Right ventricle myocardium inferior (tissue), 1 donor: ENCODE measurements around the gene NPPB. TPM values are rescaled to one million over a fixed set of nuclear protein-coding genes. Genes with fewer than 3 reads are reported as not detected.

Experiments
- ATAC-seq: fragments of 200-7000 bp; cut with Tn5 transposase; one replicate; pipeline ENCODE4 v1.9.1; 2020; ENCODE audit warnings: mild to moderate bottlenecking, moderate library complexity
- DNase-seq: peaks from one replicate; pipeline ENCODE4 v3.0.0; 2021; ENCODE audit errors: missing footprints
- intact Hi-C: fragments of 100-400 bp; cut with DNase I; formaldehyde crosslinking; loops from one replicate; pipeline ENCODE4 v1.11.0; 2022
- total RNA-seq: library from RNA; stranded (reverse); fragmentation: NEBNext Ultra II Directional; extraction: Animal tissue kit (Norgen Biotek cat#: 25700); gene quantifications from one replicate; pipeline ENCODE4 v1.2.1, GENCODE V29; 2021
- donor health status: DM: no; HTN: yes; CAD: no; lungs with severe emphysema.

Gene NPPB
- total RNA-seq, 1 donor from 2014 or later = 5.1 TPM

GRCh38 chr1:11813021-11813420 is 45.7 kb downstream of the NPPB start:
- no peak for ATAC-seq
- DNase-seq = no peak
- intact Hi-C loops = no loop called here

Other genes with a start within 250 kb of the NPPB start
- gene FBXO2, start 204.5 kb downstream of the NPPB start, total RNA-seq = 4.2 TPM
- 19.0 TPM for gene FBXO44, start 204.1 kb downstream of the NPPB start, total RNA-seq
- gene FBXO6, start 194.7 kb downstream of the NPPB start, total RNA-seq = 11.8 TPM
- gene MAD2L2, start 177.8 kb downstream of the NPPB start, total RNA-seq = 20.1 TPM
- gene DRAXIN, start 167.2 kb downstream of the NPPB start, total RNA-seq = 0.03 TPM
- 18.3 TPM for gene AGTRAP, start 122.8 kb downstream of the NPPB start, total RNA-seq
- gene C1orf167, start 96.8 kb downstream of the NPPB start, total RNA-seq = 5.0 TPM
- 34.1 TPM for gene MTHFR, start 53.0 kb downstream of the NPPB start, total RNA-seq
- 15.7 TPM for gene CLCN6, start 52.8 kb downstream of the NPPB start, total RNA-seq
- gene NPPA, start 11.2 kb downstream of the NPPB start, total RNA-seq = 8.2 TPM
- gene KIAA2013, start 67.5 kb upstream of the NPPB start, total RNA-seq = 32.5 TPM
- 70.4 TPM for gene PLOD1, start 75.8 kb upstream of the NPPB start, total RNA-seq
- gene MFN2, start 121.5 kb upstream of the NPPB start, total RNA-seq = 697 TPM
- 12.3 TPM for gene MIIP, start 160.6 kb upstream of the NPPB start, total RNA-seq
- 0.92 TPM for gene TNFRSF8, start 204.4 kb upstream of the NPPB start, total RNA-seq